PC-3 (cell line): ENCODE data around the gene GLT6D1.

Source experiments
- EZH2 ChIP-seq: fragments of 300-600 bp; sonication (generic); IDR thresholded peaks from one replicate; pipeline ENCODE4 v1.6.1; 2017; ENCODE audit warnings: antibody characterized with exemption, mild to moderate bottlenecking, low read length; ENCODE audit not compliant: unreplicated experiment
- EZH2phosphoT487 ChIP-seq: fragments of 300-600 bp; sonication (generic); IDR thresholded peaks from 2 replicates; pipeline ENCODE4 v1.6.1; 2018; ENCODE audit warnings: mild to moderate bottlenecking, antibody characterized with exemption, low read length, borderline replicate concordance
- TF ChIP-seq, protein P1 (sequence below): fragments of 300-600 bp; sonication (generic); conservative IDR thresholded peaks from 2 replicates; pipeline ENCODE4 v1.5.1; 2017; ENCODE audit warnings: antibody characterized with exemption, low read depth, mild to moderate bottlenecking, low read length

GRCh38 chr9:135676891-135677290 lies 37.6 kb upstream of the GLT6D1 start:
- TF ChIP-seq EZH2 (no peak), EZH2phosphoT487 (no peak)
- TF ChIP-seq, protein P1, sequence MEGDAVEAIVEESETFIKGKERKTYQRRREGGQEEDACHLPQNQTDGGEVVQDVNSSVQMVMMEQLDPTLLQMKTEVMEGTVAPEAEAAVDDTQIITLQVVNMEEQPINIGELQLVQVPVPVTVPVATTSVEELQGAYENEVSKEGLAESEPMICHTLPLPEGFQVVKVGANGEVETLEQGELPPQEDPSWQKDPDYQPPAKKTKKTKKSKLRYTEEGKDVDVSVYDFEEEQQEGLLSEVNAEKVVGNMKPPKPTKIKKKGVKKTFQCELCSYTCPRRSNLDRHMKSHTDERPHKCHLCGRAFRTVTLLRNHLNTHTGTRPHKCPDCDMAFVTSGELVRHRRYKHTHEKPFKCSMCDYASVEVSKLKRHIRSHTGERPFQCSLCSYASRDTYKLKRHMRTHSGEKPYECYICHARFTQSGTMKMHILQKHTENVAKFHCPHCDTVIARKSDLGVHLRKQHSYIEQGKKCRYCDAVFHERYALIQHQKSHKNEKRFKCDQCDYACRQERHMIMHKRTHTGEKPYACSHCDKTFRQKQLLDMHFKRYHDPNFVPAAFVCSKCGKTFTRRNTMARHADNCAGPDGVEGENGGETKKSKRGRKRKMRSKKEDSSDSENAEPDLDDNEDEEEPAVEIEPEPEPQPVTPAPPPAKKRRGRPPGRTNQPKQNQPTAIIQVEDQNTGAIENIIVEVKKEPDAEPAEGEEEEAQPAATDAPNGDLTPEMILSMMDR = no peak
